HFFc6 (cell line): ENCODE data around the gene MRPL34. TPM values are rescaled to one million over a fixed set of nuclear protein-coding genes. Genes with fewer than 3 reads are reported as not detected.
A peak's percentile ranks its signal among the peaks of the same experiment; 100 is the strongest.

Experiments used
- DNase-seq: peaks from one replicate; pipeline ENCODE4 v3.0.0-alpha.2; 2018
- H3K27ac Mint-ChIP-seq: 2 replicates; pipeline ENCODE4 v1.8.0; 2020; ENCODE audit warnings: mild to moderate bottlenecking, mixed read lengths
- H3K27me3 Mint-ChIP-seq: 2 replicates; pipeline ENCODE4 v1.8.0; 2021; ENCODE audit warnings: mild to moderate bottlenecking, moderate library complexity, mixed read lengths; ENCODE audit not compliant: insufficient read depth
- H3K36me3 Mint-ChIP-seq: 2 replicates; pipeline ENCODE4 v1.8.0; 2021; ENCODE audit warnings: low read depth, mixed read lengths
- H3K4me1 Mint-ChIP-seq: 2 replicates; pipeline ENCODE4 v1.8.0; 2020; ENCODE audit warnings: low read depth, mixed read lengths
- H3K4me3 Mint-ChIP-seq: 2 replicates; pipeline ENCODE4 v1.8.0; 2020; ENCODE audit warnings: mild to moderate bottlenecking, moderate library complexity, mixed read lengths
- H3K9me3 Mint-ChIP-seq: 2 replicates; pipeline ENCODE4 v1.8.0; 2020; ENCODE audit warnings: mild to moderate bottlenecking, mixed read lengths
- total RNA-seq, 6 experiments: library from RNA; stranded (reverse); fragmentation: NEBNext Ultra II Directional; extraction: Animal tissue kit (Norgen Biotek cat#: 25700); gene quantifications; 2 replicates in 1 of 6; 3 replicates in 5 of 6; pipeline ENCODE4 v1.2.3, GENCODE V29; 2021
- TF ChIP-seq, protein P1 (sequence below): fragments of 200-600 bp; sonication (generic); IDR thresholded peaks from 2 replicates; pipeline ENCODE4 v1.5.0; 2021; ENCODE audit warnings: antibody characterized with exemption, mild to moderate bottlenecking

MRPL34 gene
- total RNA-seq, 6 experiments from 2014 or later: 43.1 to 56.7 (median 50.4) TPM

DNA sequence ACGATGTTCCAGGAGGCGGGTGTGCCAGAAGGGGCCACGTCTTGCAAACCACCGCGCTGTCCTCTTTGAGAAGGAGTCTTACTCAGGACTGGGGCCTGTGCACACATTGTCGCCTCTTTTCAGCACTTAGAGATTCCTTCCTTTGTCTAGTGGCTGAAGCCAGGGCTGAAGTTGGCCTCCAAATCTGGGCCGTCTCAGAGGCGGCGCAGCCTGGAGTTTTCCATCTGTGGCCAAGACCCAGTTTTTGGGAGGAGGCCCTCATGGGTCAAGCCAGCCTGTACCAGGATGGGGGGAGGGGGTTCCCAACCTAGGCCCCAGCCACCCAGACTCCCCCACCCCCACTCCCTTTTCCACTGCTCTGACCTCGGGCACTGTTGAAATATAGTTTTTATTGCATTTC is 17.2 kb downstream of the MRPL34 start:
- DNase-seq: no peak
- Mint-ChIP-seq H3K36me3 (peaks cover 6% of the 10 kb centered on the region; the same call in 1 of the 2 replicates), H3K27ac (peak overlapping the region; percentile 36; the same call in 1 of the 2 replicates), H3K27me3 (peaks cover 2% of the 10 kb centered on the region; the same call in 1 of the 2 replicates), H3K9me3 (no peaks in the 10 kb centered on the region), H3K4me3 (no peak overlapping the region), H3K4me1 (peaks cover 9% of the 10 kb centered on the region)
- TF ChIP-seq, protein P1, sequence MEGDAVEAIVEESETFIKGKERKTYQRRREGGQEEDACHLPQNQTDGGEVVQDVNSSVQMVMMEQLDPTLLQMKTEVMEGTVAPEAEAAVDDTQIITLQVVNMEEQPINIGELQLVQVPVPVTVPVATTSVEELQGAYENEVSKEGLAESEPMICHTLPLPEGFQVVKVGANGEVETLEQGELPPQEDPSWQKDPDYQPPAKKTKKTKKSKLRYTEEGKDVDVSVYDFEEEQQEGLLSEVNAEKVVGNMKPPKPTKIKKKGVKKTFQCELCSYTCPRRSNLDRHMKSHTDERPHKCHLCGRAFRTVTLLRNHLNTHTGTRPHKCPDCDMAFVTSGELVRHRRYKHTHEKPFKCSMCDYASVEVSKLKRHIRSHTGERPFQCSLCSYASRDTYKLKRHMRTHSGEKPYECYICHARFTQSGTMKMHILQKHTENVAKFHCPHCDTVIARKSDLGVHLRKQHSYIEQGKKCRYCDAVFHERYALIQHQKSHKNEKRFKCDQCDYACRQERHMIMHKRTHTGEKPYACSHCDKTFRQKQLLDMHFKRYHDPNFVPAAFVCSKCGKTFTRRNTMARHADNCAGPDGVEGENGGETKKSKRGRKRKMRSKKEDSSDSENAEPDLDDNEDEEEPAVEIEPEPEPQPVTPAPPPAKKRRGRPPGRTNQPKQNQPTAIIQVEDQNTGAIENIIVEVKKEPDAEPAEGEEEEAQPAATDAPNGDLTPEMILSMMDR: no peak

DNA sequence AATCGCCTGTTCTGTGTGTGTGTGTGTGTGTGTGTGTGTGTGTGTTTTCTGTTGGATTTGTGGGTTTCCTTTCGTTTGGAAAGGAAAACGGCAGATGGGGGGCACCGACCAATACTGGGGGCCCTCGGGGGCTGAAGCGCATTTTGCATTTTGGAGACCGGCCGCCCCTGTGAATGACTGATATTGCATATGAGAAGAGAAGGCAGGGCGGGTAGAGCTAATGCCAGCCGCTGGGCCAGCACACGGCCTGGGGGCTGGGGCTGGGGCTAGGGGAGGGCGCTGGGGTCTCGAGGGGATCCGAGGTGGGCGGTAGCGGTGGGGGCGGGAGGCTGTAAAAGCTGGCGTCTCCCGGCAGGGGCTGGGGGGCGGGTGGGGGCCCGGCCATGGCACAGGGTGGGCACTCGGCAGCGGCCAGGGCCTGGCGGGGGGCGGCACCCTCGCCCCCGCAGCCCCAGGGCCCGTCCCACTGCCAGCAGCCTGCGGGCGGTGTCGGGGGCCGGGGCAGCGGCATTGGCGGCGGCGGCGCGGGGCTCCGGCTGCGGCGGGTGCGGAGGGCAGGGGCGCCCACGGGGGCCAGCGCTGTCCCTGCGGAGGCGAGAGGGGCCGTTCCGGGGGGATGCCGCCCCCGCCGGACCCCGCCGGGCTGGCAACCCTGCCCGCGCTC is 17.8 kb downstream of the MRPL34 start:
- Mint-ChIP-seq H3K36me3 (peaks cover 6% of the 10 kb centered on the region; the same call in 1 of the 2 replicates), H3K4me3 (no peak overlapping the region), H3K27me3 (peaks cover 2% of the 10 kb centered on the region; the same call in 1 of the 2 replicates), H3K4me1 (peaks cover 9% of the 10 kb centered on the region), H3K27ac (no peak overlapping the region), H3K9me3 (no peaks in the 10 kb centered on the region)
- TF ChIP-seq, protein P1: no peak
- DNase-seq: no peak

DNA sequence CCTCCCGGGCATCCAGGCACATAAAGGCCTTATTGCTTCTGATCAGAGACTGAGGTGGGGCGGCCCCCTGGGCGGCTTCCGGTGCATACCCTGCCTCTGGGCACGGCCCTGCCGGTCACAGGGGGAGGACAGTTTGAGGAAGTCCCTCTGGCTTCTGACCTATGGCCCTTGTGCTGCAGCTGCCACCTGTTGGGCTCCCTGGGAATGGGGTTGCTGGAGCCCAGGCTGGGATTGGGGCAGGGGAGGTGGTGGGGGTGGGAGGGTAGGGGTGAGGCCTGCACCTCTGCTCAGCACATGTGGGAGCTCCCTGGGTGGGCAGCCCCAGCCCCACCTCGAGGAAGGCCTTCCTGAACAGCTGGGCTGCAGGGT is 18.3 kb downstream of the MRPL34 start:
- H3K9me3 Mint-ChIP-seq: no peaks in the 10 kb centered on the region
- no peak for DNase-seq
- no peak overlapping the region for H3K27ac Mint-ChIP-seq
- TF ChIP-seq, protein P1: 0 out of 2 replicates have a peak, but pooled peaks have one; percentile 14
- peaks cover 2% of the 10 kb centered on the region; the same call in 1 of the 2 replicates for H3K27me3 Mint-ChIP-seq
- H3K36me3 Mint-ChIP-seq: peaks cover 6% of the 10 kb centered on the region; the same call in 1 of the 2 replicates
- no peak overlapping the region for H3K4me3 Mint-ChIP-seq
- peaks cover 9% of the 10 kb centered on the region for H3K4me1 Mint-ChIP-seq

DNA sequence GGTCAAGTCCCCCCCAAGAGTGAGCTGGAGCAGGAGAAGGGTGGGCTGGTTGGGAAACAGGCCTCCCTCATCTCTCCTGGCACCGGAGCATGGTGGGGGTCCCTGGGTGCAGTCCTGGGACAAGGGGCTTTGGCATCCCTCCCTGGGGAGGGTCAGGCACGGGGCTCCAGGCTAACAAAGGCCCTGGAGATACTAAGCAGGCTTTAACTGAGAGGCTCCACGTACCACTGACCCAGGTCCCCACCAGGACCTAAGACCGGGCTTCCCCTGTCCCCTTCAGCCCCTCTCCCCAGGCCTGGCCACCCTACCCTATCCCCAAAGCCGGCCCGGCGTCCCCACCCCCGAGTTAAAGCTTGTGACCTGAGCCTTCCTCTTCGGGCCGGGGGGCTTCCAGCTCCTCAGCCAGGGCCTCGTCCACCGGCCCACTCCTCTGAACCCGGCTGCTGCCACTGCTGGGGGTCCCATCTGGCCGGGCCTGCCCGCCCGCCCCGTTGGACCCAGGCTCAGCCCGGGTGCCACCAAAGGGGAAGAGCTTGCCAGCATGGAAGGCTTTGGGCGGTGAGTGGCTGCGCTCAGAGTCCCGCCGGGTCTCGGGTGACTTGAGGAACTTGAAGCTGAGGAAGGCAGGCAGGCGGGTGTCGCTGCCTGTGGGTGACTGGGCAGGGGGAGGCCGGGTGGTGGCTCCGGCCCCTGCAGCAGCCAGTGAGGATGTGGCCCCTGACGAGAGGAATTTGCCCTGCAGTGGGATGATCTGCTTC is 18.9 kb downstream of the MRPL34 start:
- Mint-ChIP-seq H3K36me3 (peaks cover 6% of the 10 kb centered on the region; the same call in 1 of the 2 replicates), H3K9me3 (no peaks in the 10 kb centered on the region), H3K27me3 (peaks cover 2% of the 10 kb centered on the region; the same call in 1 of the 2 replicates), H3K27ac (no peak overlapping the region), H3K4me1 (peaks cover 9% of the 10 kb centered on the region), H3K4me3 (no peak overlapping the region)
- DNase-seq: no peak
- TF ChIP-seq, protein P1: no peak

DNA sequence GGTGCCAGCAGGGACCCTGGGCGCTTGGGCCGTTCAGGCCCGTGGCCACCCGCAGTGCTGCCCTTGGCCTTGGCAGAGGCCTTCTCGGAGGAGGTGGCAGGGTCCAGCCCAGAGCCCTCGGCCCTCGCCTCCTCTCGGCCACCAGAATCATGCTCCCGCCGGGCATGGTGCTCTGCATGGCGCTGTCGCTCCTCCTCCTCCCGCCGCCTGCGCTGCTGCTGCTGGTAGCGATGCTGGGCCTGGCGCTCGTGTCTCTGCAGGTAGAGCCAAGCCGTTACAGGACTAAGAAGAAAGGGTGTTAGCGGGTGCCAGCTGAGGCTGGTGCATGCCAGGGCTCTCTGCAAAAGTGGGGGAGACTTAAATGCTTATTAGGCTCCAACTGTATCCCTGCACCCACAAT is 19.5 kb downstream of the MRPL34 start:
- Mint-ChIP-seq H3K4me3 (no peak overlapping the region), H3K9me3 (no peaks in the 10 kb centered on the region), H3K4me1 (peaks cover 9% of the 10 kb centered on the region), H3K36me3 (peaks cover 6% of the 10 kb centered on the region; the same call in 1 of the 2 replicates), H3K27me3 (peaks cover 2% of the 10 kb centered on the region; the same call in 1 of the 2 replicates), H3K27ac (no peak overlapping the region)
- TF ChIP-seq, protein P1: no peak
- no peak for DNase-seq
